Measurements from ENCODE around the gene CPVL. TPM values are rescaled to one million over a fixed set of nuclear protein-coding genes. Genes with fewer than 3 reads are reported as not detected.

CPVL gene
- total and polyA plus RNA-seq, 2 of the 8 experiments (the other 6 are each of a cell fraction or from before 2014, with no cell fraction given) = 40.0 to 55.0 TPM

- no peak for TF ChIP-seq TCF12 (IDR thresholded peaks at IDR 0.05; ENCODE audit: low read depth, low read length)
- TF ChIP-seq BACH1 (IDR thresholded peaks at IDR 0.05; ENCODE audit: low read length) = no peak
- no peak for TF ChIP-seq SIRT6 (IDR thresholded peaks at IDR 0.05; ENCODE audit: low read length)
- TF ChIP-seq SIN3A (conservative IDR thresholded peaks at IDR 0.05 in 1 of 2, IDR thresholded peaks at IDR 0.05 in 1 of 2; ENCODE audit: low read depth in 1 of 2, low read length in 2 of 2) = no peak
- TF ChIP-seq SP4 (IDR thresholded peaks at IDR 0.05; ENCODE audit: low read length) = no peak
- TF ChIP-seq EZH2 (IDR thresholded peaks at IDR 0.05; ENCODE audit: low read depth, low read length, severe bottlenecking) = no peak
Measured at GRCh38 chr7:29032146-29032545, 114.2 kb downstream of the CPVL start (continued).

All from H1 (cell line).